PC-9 (cell line): ENCODE data around the gene UNC13D. TPM values are rescaled to one million over a fixed set of nuclear protein-coding genes. Genes with fewer than 3 reads are reported as not detected.
A peak's percentile ranks its signal among the peaks of the same experiment; 100 is the strongest.

Experiments used
- BruUV-seq: library from RNA; stranded (reverse); fragments of 400-500 nt; replicated peaks from 2 replicates; lab custom pipeline; 2021; lab: Mats Ljungman, UMichigan
- CTCF ChIA-PET: fragments of 300-600 bp; sonication (Branson Sonifier 250); formaldehyde crosslinking; loops from one replicate; lab custom pipeline; 2022; ENCODE audit warnings: antibody characterized with exemption; lab: Charles Lee
- POLR2A ChIA-PET: fragments of 300-600 bp; sonication (Branson Sonifier 250); formaldehyde crosslinking; loops from one replicate; lab custom pipeline; 2022; ENCODE audit warnings: antibody characterized with exemption; ENCODE audit not compliant: unreplicated experiment; lab: Charles Lee
- DNase-seq, 2 experiments: peaks; one replicate each; pipeline versions ENCODE4 v3.0.0 to v3.0.0-alpha.2; 2015 to 2022; ENCODE audit warnings: mixed read lengths in 1 of 2
- H2AFZ ChIP-seq: fragments of 200-600 bp; sonication (generic); 2 replicates; pipeline ENCODE4 v1.8.1; 2017; ENCODE audit warnings: antibody characterized with exemption
- H3F3A ChIP-seq: fragments of 200-600 bp; sonication (generic); 2 replicates; pipeline ENCODE4 v1.8.1; 2017; ENCODE audit warnings: antibody characterized with exemption, mild to moderate bottlenecking, low read depth; ENCODE audit not compliant: insufficient read depth
- H3K27ac ChIP-seq: fragments of 200-600 bp; sonication (generic); 2 replicates; pipeline ENCODE4 v1.6.1; 2016; ENCODE audit warnings: mixed run types
- H3K27me3 ChIP-seq: fragments of 200-600 bp; sonication (generic); 2 replicates; pipeline ENCODE4 v1.6.1; 2016; ENCODE audit warnings: low read depth, mixed run types; ENCODE audit not compliant: insufficient read depth
- H3K36me3 ChIP-seq: fragments of 200-600 bp; sonication (generic); 2 replicates; pipeline ENCODE4 v1.6.1; 2016; ENCODE audit warnings: low read depth, mixed run types
- H3K4me1 ChIP-seq: fragments of 200-600 bp; sonication (generic); replicated peaks from 2 replicates; pipeline ENCODE4 v1.6.1; 2016; ENCODE audit warnings: mixed run types; ENCODE audit not compliant: insufficient read depth
- H3K4me2 ChIP-seq: fragments of 200-600 bp; sonication (generic); 2 replicates; pipeline ENCODE4 v1.6.1; 2017; ENCODE audit warnings: mixed run types
- H3K4me3 ChIP-seq: fragments of 200-600 bp; sonication (generic); 2 replicates; pipeline ENCODE4 v1.6.1; 2016; ENCODE audit warnings: mixed run types
- H3K79me2 ChIP-seq: fragments of 200-600 bp; sonication (generic); 2 replicates; pipeline ENCODE4 v1.6.1; 2017; ENCODE audit warnings: low read depth, mixed run types
- H3K9me2 ChIP-seq: fragments of 200-600 bp; sonication (generic); 2 replicates; pipeline ENCODE4 v1.8.1; 2017; ENCODE audit warnings: mild to moderate bottlenecking; ENCODE audit not compliant: insufficient read depth
- H3K9me3 ChIP-seq: fragments of 200-600 bp; sonication (generic); 2 replicates; pipeline ENCODE4 v1.8.1; 2016; ENCODE audit warnings: low read depth; ENCODE audit not compliant: insufficient read depth
- H4K20me1 ChIP-seq: fragments of 200-600 bp; sonication (generic); 2 replicates; pipeline ENCODE4 v1.8.1; 2017; ENCODE audit not compliant: insufficient read depth
- EZH2 ChIP-seq: fragments of 200-600 bp; sonication (generic); IDR thresholded peaks from 2 replicates; pipeline ENCODE4 v1.8.0; 2017; ENCODE audit warnings: antibody characterized with exemption, low read depth
- intact Hi-C: fragments of 100-400 bp; cut with micrococcal nuclease; formaldehyde crosslinking; loops from one replicate; pipeline ENCODE4 v1.10.0; 2022; ENCODE audit not compliant: unreplicated experiment
- total RNA-seq: library from RNA; stranded (reverse); gene quantifications from 2 replicates; pipeline ENCODE4 v1.2.3, GENCODE V29; 2021
- TF ChIP-seq, protein P1 (sequence below): fragments of 200-600 bp; sonication (generic); conservative IDR thresholded peaks from 2 replicates; pipeline ENCODE4 v1.6.1; 2017; ENCODE audit warnings: mixed run types, antibody characterized with exemption, mild to moderate bottlenecking, moderate library complexity

The UNC13D gene
- total RNA-seq, 1 experiment from 2014 or later, result 94.4 TPM

DNA sequence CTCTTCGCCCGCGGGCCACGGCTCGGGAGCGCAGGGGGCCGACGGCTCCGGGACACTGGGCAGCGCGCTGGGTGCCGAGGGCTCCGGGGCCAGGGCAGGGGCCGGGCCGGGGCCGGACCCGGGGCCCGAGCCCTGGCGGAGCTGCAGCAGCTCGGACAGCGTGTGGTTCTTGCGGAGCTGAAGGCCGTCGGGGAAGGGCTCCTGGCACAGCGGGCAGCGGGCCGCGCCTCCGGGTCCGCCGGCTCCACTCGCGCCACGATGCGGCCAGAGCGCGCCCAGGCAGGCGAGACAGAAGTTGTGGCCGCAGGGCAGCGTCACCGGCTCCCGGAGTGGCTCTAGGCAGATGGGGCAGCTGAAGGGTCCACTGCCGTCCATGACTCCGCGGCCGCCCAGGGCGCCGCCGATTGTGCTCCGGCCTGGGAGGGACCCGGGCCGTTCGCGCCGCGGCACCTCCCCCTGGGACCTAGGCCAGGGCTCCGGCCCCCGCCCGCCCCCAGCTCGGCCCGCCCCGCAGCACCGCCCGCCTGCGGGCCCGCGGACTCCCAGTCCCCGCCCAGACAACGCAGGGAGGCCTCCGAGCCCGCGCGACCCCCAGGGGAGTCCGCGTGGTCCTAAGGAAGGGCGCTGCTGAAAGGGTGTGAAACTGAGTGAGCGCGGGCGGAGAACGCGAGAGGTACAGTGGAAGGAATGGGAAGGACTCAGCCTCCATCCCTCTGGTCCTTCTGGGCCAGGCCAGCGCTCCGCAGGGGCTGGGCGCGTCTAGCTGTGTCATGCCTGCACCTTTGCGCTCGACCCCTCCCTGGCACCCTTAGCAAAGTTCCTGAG is 34.2 kb upstream of the UNC13D start, which contains the start of gene TRIM47:
Gene TRIM47, minus strand, starts transcription at position 408 of the 825 bp plus-strand sequence. Its CDS starts 33 bp downstream, at position 375.
- no peaks in the 10 kb centered on the region for H4K20me1 ChIP-seq
- ChIA-PET POLR2A (interaction anchor here (0.5 to 1.4 kb wide), 9 partner anchors 11 to 193 kb away, joined by 3 to 8 read pairs (median 4); no protein-coding TSS in a partner anchor), CTCF (interaction anchor here (0.6 to 1.4 kb wide), 8 partner anchors 18 to 396 kb away, joined by 3 to 7 read pairs (median 4); partner anchors contain the start of gene TRIM65)
- H3K27ac ChIP-seq, result peak within 1 kb of the TSS; percentile 87
- H3K9me2 ChIP-seq, result no peaks in the 10 kb centered on the region
- peak within 1 kb of the TSS; percentile 85 for H3K4me2 ChIP-seq
- 0 out of 2 replicates have a peak, but pooled peaks cover 3% of the 10 kb centered on the region for H3K79me2 ChIP-seq
- H3K27me3 ChIP-seq, result no peaks in the 10 kb centered on the region
- peaks cover 44% of the 10 kb centered on the region for H3F3A ChIP-seq
- TF ChIP-seq EZH2, result no peak
- TF ChIP-seq, protein P1, sequence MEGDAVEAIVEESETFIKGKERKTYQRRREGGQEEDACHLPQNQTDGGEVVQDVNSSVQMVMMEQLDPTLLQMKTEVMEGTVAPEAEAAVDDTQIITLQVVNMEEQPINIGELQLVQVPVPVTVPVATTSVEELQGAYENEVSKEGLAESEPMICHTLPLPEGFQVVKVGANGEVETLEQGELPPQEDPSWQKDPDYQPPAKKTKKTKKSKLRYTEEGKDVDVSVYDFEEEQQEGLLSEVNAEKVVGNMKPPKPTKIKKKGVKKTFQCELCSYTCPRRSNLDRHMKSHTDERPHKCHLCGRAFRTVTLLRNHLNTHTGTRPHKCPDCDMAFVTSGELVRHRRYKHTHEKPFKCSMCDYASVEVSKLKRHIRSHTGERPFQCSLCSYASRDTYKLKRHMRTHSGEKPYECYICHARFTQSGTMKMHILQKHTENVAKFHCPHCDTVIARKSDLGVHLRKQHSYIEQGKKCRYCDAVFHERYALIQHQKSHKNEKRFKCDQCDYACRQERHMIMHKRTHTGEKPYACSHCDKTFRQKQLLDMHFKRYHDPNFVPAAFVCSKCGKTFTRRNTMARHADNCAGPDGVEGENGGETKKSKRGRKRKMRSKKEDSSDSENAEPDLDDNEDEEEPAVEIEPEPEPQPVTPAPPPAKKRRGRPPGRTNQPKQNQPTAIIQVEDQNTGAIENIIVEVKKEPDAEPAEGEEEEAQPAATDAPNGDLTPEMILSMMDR, result no peak
- no peaks in the 10 kb centered on the region for H3K36me3 ChIP-seq
- BruUV-seq, result no TSS peak
- peak within 1 kb of the TSS; percentile 91 for H2AFZ ChIP-seq
- no peaks in the 10 kb centered on the region for H3K9me3 ChIP-seq
- DNase-seq, result peak; percentile 58 to 74
- H3K4me1 ChIP-seq, result peaks cover 29% of the 10 kb centered on the region
- intact Hi-C loops, result loop anchor here (1.0 kb wide), 1 partner anchor 33 kb away; no protein-coding TSS in a partner anchor
- peak within 1 kb of the TSS; percentile 96 for H3K4me3 ChIP-seq

DNA sequence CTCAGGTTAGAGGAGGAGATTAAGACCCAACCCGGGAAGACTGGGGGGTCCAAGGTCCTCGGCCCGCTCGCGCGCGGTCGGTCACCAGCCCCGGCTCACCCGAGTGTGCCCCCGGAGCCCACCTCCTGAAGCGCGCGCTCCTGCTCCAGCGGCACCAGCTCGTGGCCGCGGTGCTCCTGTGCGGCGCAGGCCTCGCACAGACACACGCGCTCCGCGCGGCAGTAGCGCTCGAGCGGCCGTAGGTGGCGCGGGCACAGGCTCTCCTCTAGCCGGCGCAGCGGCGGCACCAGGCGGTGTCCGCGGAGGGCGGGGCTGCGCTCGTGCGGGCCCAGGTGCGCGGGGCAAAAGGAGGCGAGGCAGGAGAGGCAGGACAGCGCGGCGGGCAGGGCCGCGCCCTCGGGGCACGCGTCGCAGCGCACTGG is 33.6 kb upstream of the UNC13D start:
- CTCF ChIA-PET, result interaction anchor here (0.6 to 1.4 kb wide), 8 partner anchors 23 to 396 kb away, joined by 3 to 7 read pairs (median 4); partner anchors contain the start of genes GALK1 and WBP2
- DNase-seq, result peak; percentile 66 to 74
- peaks cover 51% of the 10 kb centered on the region for H3F3A ChIP-seq
- peak overlapping the region; percentile 85 for H3K4me2 ChIP-seq
- no peaks in the 10 kb centered on the region for H3K27me3 ChIP-seq
- intact Hi-C loops, result loop anchor here (1.0 to 2.0 kb wide), 2 partner anchors 32 to 193 kb away; no protein-coding TSS in a partner anchor
- TF ChIP-seq, protein P1, result no peak
- TF ChIP-seq EZH2, result no peak
- no peaks in the 10 kb centered on the region for H3K36me3 ChIP-seq
- H3K4me1 ChIP-seq, result peaks cover 35% of the 10 kb centered on the region
- H3K9me3 ChIP-seq, result no peaks in the 10 kb centered on the region
- H4K20me1 ChIP-seq, result no peaks in the 10 kb centered on the region
- POLR2A ChIA-PET, result interaction anchor here (0.6 to 0.7 kb wide), 6 partner anchors 12 to 193 kb away, joined by 3 to 8 read pairs (median 4); no protein-coding TSS in a partner anchor
- H3K9me2 ChIP-seq, result no peaks in the 10 kb centered on the region
- H3K27ac ChIP-seq, result peak overlapping the region; percentile 87
- H2AFZ ChIP-seq, result peak overlapping the region; percentile 91
- no TSS peak for BruUV-seq
- peak overlapping the region; percentile 96 for H3K4me3 ChIP-seq
- H3K79me2 ChIP-seq, result 0 out of 2 replicates have a peak, but pooled peaks cover 3% of the 10 kb centered on the region
